ENCODE results near the gene NPFFR1. TPM values are rescaled to one million over a fixed set of nuclear protein-coding genes. Genes with fewer than 3 reads are reported as not detected.

The NPFFR1 gene
- total RNA-seq, 1 donor from 2014 or later, result not detected

- no peak for DNase-seq
- TF ChIP-seq, protein P1, sequence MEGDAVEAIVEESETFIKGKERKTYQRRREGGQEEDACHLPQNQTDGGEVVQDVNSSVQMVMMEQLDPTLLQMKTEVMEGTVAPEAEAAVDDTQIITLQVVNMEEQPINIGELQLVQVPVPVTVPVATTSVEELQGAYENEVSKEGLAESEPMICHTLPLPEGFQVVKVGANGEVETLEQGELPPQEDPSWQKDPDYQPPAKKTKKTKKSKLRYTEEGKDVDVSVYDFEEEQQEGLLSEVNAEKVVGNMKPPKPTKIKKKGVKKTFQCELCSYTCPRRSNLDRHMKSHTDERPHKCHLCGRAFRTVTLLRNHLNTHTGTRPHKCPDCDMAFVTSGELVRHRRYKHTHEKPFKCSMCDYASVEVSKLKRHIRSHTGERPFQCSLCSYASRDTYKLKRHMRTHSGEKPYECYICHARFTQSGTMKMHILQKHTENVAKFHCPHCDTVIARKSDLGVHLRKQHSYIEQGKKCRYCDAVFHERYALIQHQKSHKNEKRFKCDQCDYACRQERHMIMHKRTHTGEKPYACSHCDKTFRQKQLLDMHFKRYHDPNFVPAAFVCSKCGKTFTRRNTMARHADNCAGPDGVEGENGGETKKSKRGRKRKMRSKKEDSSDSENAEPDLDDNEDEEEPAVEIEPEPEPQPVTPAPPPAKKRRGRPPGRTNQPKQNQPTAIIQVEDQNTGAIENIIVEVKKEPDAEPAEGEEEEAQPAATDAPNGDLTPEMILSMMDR (IDR thresholded peaks at IDR 0.05), result no peak
- CTCF ChIA-PET, result interaction anchor here (1.2 to 1.5 kb wide), 2 partner anchors 34 to 109 kb away, joined by 3 to 4 read pairs; no protein-coding TSS in a partner anchor
- Mint-ChIP-seq H3K27me3 (peaks cover 24% of the 10 kb centered on the region), H3K4me1 (peaks cover 27% of the 10 kb centered on the region), H3K9me3 (no peaks in the 10 kb centered on the region), H3K4me3 (no peak overlapping the region), H3K27ac (peak overlapping the region; percentile 63), H3K36me3 (ENCODE audit: low read depth) (no peaks in the 10 kb centered on the region)
- no peak for ATAC-seq (ENCODE audit: low read depth)
- intact Hi-C loops (cut with micrococcal nuclease), result loop anchor here (1.0 kb wide), 4 partner anchors 13 to 57 kb away; no protein-coding TSS in a partner anchor
- POLR2A ChIA-PET, result no interaction called here
Measured at GRCh38 chr10:70330671-70331070, 46.9 kb upstream of the NPFFR1 start.

- intact Hi-C loops (cut with micrococcal nuclease), result no loop called here
- TF ChIP-seq, protein P1 (IDR thresholded peaks at IDR 0.05), result no peak
- no peak overlapping the region for H3K27ac Mint-ChIP-seq
- POLR2A ChIA-PET, result interaction anchor here (0.7 kb wide), 1 partner anchor 10 kb away, joined by 10 read pairs; no protein-coding TSS in a partner anchor
- no peaks in the 10 kb centered on the region for H3K36me3 Mint-ChIP-seq (ENCODE audit: low read depth)
- DNase-seq, result no peak
- H3K4me3 Mint-ChIP-seq, result no peak overlapping the region
- H3K27me3 Mint-ChIP-seq, result peaks cover 18% of the 10 kb centered on the region
- H3K4me1 Mint-ChIP-seq, result peaks cover 40% of the 10 kb centered on the region
- no peak for ATAC-seq (ENCODE audit: low read depth)
- CTCF ChIA-PET, result no interaction called here
- no peaks in the 10 kb centered on the region for H3K9me3 Mint-ChIP-seq
Measured at GRCh38 chr10:70328967-70329366, 45.2 kb upstream of the NPFFR1 start.

- no peak for ATAC-seq (ENCODE audit: low read depth)
- TF ChIP-seq, protein P1 (IDR thresholded peaks at IDR 0.05), result no peak
- DNase-seq, result no peak
- CTCF ChIA-PET, result no interaction called here
- intact Hi-C loops (cut with micrococcal nuclease), result no loop called here
- peaks cover 49% of the 10 kb centered on the region for H3K4me1 Mint-ChIP-seq
- peaks cover 18% of the 10 kb centered on the region for H3K27me3 Mint-ChIP-seq
- H3K9me3 Mint-ChIP-seq, result no peaks in the 10 kb centered on the region
- H3K36me3 Mint-ChIP-seq (ENCODE audit: low read depth), result no peaks in the 10 kb centered on the region
- POLR2A ChIA-PET, result no interaction called here
- H3K4me3 Mint-ChIP-seq, result no peak overlapping the region
- H3K27ac Mint-ChIP-seq, result no peak overlapping the region
Measured at GRCh38 chr10:70328018-70328417, 44.2 kb upstream of the NPFFR1 start.

GRCh38 chr10:70324951-70325781 lies 41.4 kb upstream of the NPFFR1 start:
- Mint-ChIP-seq H3K27ac (no peak overlapping the region), H3K9me3 (no peaks in the 10 kb centered on the region), H3K27me3 (peaks cover 9% of the 10 kb centered on the region), H3K36me3 (ENCODE audit: low read depth) (no peaks in the 10 kb centered on the region), H3K4me3 (no peak overlapping the region), H3K4me1 (peaks cover 28% of the 10 kb centered on the region)
- DNase-seq, result no peak
- TF ChIP-seq, protein P1 (IDR thresholded peaks at IDR 0.05), result no peak
- ChIA-PET CTCF (interaction anchor here (1.6 kb wide), 1 partner anchor 104 kb away, joined by 5 read pairs; no protein-coding TSS in a partner anchor), POLR2A (interaction anchor here (0.6 to 1.4 kb wide), 2 partner anchors 30 to 52 kb away, joined by 3 to 6 read pairs; no protein-coding TSS in a partner anchor)
- ATAC-seq (ENCODE audit: low read depth), result peak; percentile 9
- intact Hi-C loops (cut with micrococcal nuclease), result loop anchor here (5.0 kb wide), 1 partner anchor 37 kb away; no protein-coding TSS in a partner anchor

- H3K4me1 Mint-ChIP-seq, result peaks cover 27% of the 10 kb centered on the region
- TF ChIP-seq, protein P1 (IDR thresholded peaks at IDR 0.05), result no peak
- intact Hi-C loops (cut with micrococcal nuclease), result loop anchor here (5.0 kb wide), 1 partner anchor 38 kb away; no protein-coding TSS in a partner anchor
- no peak for DNase-seq
- ATAC-seq (ENCODE audit: low read depth), result peak; percentile 77
- H3K27ac Mint-ChIP-seq, result no peak overlapping the region
- no peaks in the 10 kb centered on the region for H3K9me3 Mint-ChIP-seq
- H3K36me3 Mint-ChIP-seq (ENCODE audit: low read depth), result no peaks in the 10 kb centered on the region
- peaks cover 9% of the 10 kb centered on the region for H3K27me3 Mint-ChIP-seq
- ChIA-PET POLR2A (interaction anchor here (1.4 kb wide), 1 partner anchor 31 kb away, joined by 6 read pairs; no protein-coding TSS in a partner anchor), CTCF (interaction anchor here (1.6 kb wide), 1 partner anchor 103 kb away, joined by 5 read pairs; no protein-coding TSS in a partner anchor)
- H3K4me3 Mint-ChIP-seq, result no peak overlapping the region
Measured at GRCh38 chr10:70324339-70324861, 40.6 kb upstream of the NPFFR1 start.
